KMS-11 (cell line): ENCODE measurements around the gene SYNDIG1.

Source experiments
- H2AFZ ChIP-seq: fragments of 200-600 bp; sonication (generic); 2 replicates; pipeline ENCODE4 v1.6.1; 2016; ENCODE audit warnings: antibody characterized with exemption, mixed run types, low read depth
- H3K27ac ChIP-seq: fragments of 200-600 bp; sonication (generic); 2 replicates; pipeline ENCODE4 v1.6.1; 2016; ENCODE audit warnings: mild to moderate bottlenecking, mixed run types
- H3K27me3 ChIP-seq: fragments of 200-600 bp; sonication (generic); 2 replicates; pipeline ENCODE4 v1.6.1; 2017; ENCODE audit warnings: mild to moderate bottlenecking, low read depth, mixed run types, moderate library complexity; ENCODE audit not compliant: insufficient read depth
- H3K36me3 ChIP-seq: fragments of 200-600 bp; sonication (generic); 2 replicates; pipeline ENCODE4 v1.6.1; 2017; ENCODE audit warnings: mild to moderate bottlenecking, mixed run types; ENCODE audit not compliant: insufficient read depth
- H3K4me1 ChIP-seq: fragments of 200-600 bp; sonication (generic); 2 replicates; pipeline ENCODE4 v1.6.1; 2016; ENCODE audit warnings: mild to moderate bottlenecking, low read depth, mixed run types; ENCODE audit not compliant: poor library complexity, severe bottlenecking
- H3K4me2 ChIP-seq: fragments of 200-600 bp; sonication (generic); 2 replicates; pipeline ENCODE4 v1.7.0; 2016; ENCODE audit warnings: mild to moderate bottlenecking, mixed run types
- H3K4me3 ChIP-seq: fragments of 200-600 bp; sonication (generic); IDR thresholded peaks from 2 replicates; pipeline ENCODE4 v1.6.1; 2017; ENCODE audit warnings: low read depth, low read length, mixed read lengths; ENCODE audit not compliant: insufficient read depth
- H3K79me2 ChIP-seq: fragments of 200-600 bp; sonication (generic); 2 replicates; pipeline ENCODE4 v1.6.1; 2016; ENCODE audit warnings: low read depth, mixed run types; ENCODE audit not compliant: insufficient read depth
- H3K9ac ChIP-seq: fragments of 200-600 bp; sonication (generic); 2 replicates; pipeline ENCODE4 v1.6.1; 2016; ENCODE audit warnings: mild to moderate bottlenecking, mixed run types
- H4K20me1 ChIP-seq: fragments of 200-600 bp; sonication (generic); 2 replicates; pipeline ENCODE4 v1.6.1; 2016; ENCODE audit warnings: mild to moderate bottlenecking, mixed run types; ENCODE audit not compliant: insufficient read depth
- CTCF ChIP-seq: fragments of 200-600 bp; sonication (generic); conservative IDR thresholded peaks from 2 replicates; pipeline ENCODE4 v1.6.1; 2017; ENCODE audit warnings: low read depth, mild to moderate bottlenecking, antibody characterized with exemption, low read length, moderate library complexity, mixed read lengths

Gene SYNDIG1

GRCh38 chr20:24468401-24469115 is 871 bp upstream of the SYNDIG1 start:
- H3K79me2 ChIP-seq = peaks cover 25% of the 10 kb centered on the region
- no peaks in the 10 kb centered on the region for H4K20me1 ChIP-seq
- no peaks in the 10 kb centered on the region for H3K27me3 ChIP-seq
- H3K9ac ChIP-seq = no peak overlapping the region
- no peak overlapping the region for H3K4me3 ChIP-seq
- H3K4me1 ChIP-seq = peaks cover 56% of the 10 kb centered on the region
- H3K27ac ChIP-seq = no peak overlapping the region
- no peak for TF ChIP-seq CTCF
- H2AFZ ChIP-seq = peak overlapping the region; percentile 66; the same call in 1 of the 2 replicates
- no peaks in the 10 kb centered on the region for H3K36me3 ChIP-seq
- no peak overlapping the region for H3K4me2 ChIP-seq

GRCh38 chr20:24469894-24470745 is 691 bp downstream of the SYNDIG1 start:
- H3K36me3 ChIP-seq = no peaks in the 10 kb centered on the region
- peak overlapping the region; percentile 51; the same call in 1 of the 2 replicates for H3K9ac ChIP-seq
- no peaks in the 10 kb centered on the region for H3K27me3 ChIP-seq
- peak overlapping the region; percentile 66 for H2AFZ ChIP-seq
- no peak for TF ChIP-seq CTCF
- H3K79me2 ChIP-seq = peaks cover 40% of the 10 kb centered on the region
- H3K4me3 ChIP-seq = no peak overlapping the region
- no peaks in the 10 kb centered on the region for H4K20me1 ChIP-seq
- peak overlapping the region; percentile 86; the same call in 1 of the 2 replicates for H3K4me2 ChIP-seq
- H3K27ac ChIP-seq = no peak overlapping the region
- H3K4me1 ChIP-seq = peaks cover 56% of the 10 kb centered on the region

GRCh38 chr20:24470746-24471582 is 1.5 kb downstream of the SYNDIG1 start:
- TF ChIP-seq CTCF = no peak
- peak overlapping the region; percentile 66; the same call in 1 of the 2 replicates for H2AFZ ChIP-seq
- peaks cover 55% of the 10 kb centered on the region for H3K4me1 ChIP-seq
- H3K9ac ChIP-seq = peak overlapping the region; percentile 51; the same call in 1 of the 2 replicates
- no peaks in the 10 kb centered on the region for H4K20me1 ChIP-seq
- H3K36me3 ChIP-seq = no peaks in the 10 kb centered on the region
- H3K27me3 ChIP-seq = no peaks in the 10 kb centered on the region
- peaks cover 49% of the 10 kb centered on the region for H3K79me2 ChIP-seq
- H3K4me2 ChIP-seq = peak overlapping the region; percentile 86
- no peak overlapping the region for H3K4me3 ChIP-seq
- no peak overlapping the region for H3K27ac ChIP-seq

- peak overlapping the region; percentile 86 for H3K4me2 ChIP-seq
- H3K4me3 ChIP-seq = no peak overlapping the region
- peaks cover 62% of the 10 kb centered on the region for H3K79me2 ChIP-seq
- TF ChIP-seq CTCF = no peak
- no peak overlapping the region for H3K9ac ChIP-seq
- no peak overlapping the region for H2AFZ ChIP-seq
- H3K27me3 ChIP-seq = no peaks in the 10 kb centered on the region
- H3K36me3 ChIP-seq = no peaks in the 10 kb centered on the region
- H3K27ac ChIP-seq = no peak overlapping the region
- H3K4me1 ChIP-seq = peaks cover 45% of the 10 kb centered on the region
- no peaks in the 10 kb centered on the region for H4K20me1 ChIP-seq
Observed at GRCh38 chr20:24472426-24472825, 3.0 kb downstream of the SYNDIG1 start.
